Gastroesophageal sphincter (tissue), 4 donors: ENCODE measurements around the gene CNTNAP2. TPM values are rescaled to one million over a fixed set of nuclear protein-coding genes. Genes with fewer than 3 reads are reported as not detected.

ENCODE experiments used
- ATAC-seq: fragments of 150-250 bp; one replicate; pipeline ENCODE4 v1.9.1; 2016; ENCODE audit warnings: mild to moderate bottlenecking, moderate library complexity
- H3K27ac ChIP-seq, 4 donors: fragments of 200-600 bp; sonication (generic) in 3 of 4; 1 replicate in 3 of 4; 2 replicates in 1 of 4; pipeline ENCODE4 v1.5.1; 2016 to 2019
- H3K27me3 ChIP-seq: fragments of 200-600 bp; sonication (generic); one replicate; pipeline ENCODE4 v1.5.1; 2019
- H3K36me3 ChIP-seq, 2 donors: fragments of 200-600 bp; sonication (generic); one replicate each; pipeline ENCODE4 v1.5.1; 2019; ENCODE audit warnings: control low read depth in 1 of 2
- H3K4me1 ChIP-seq, 3 donors: fragments of 200-600 bp; sonication (generic); 1 replicate in 2 of 3; 2 replicates in 1 of 3; pipeline ENCODE4 v1.5.1; 2016 to 2019; ENCODE audit warnings: control low read depth in 2 of 3
- H3K4me3 ChIP-seq, 2 donors: fragments of 200-600 bp; sonication (generic); one replicate each; pipeline ENCODE4 v1.5.1; 2019; ENCODE audit warnings: mild to moderate bottlenecking in 1 of 2, moderate library complexity in 1 of 2
- H3K9me3 ChIP-seq, 3 donors: fragments of 200-600 bp; sonication (generic); one replicate each; pipeline ENCODE4 v1.5.1; 2017 to 2019; ENCODE audit warnings: control low read depth in 2 of 3
- EP300 ChIP-seq: sonication (generic); formaldehyde crosslinking; IDR thresholded peaks from one replicate; pipeline ENCODE4 v1.6.1; 2017; ENCODE audit warnings: antibody characterized with exemption, mild to moderate bottlenecking
- POLR2A ChIP-seq, 2 donors: fragments of 450-650 bp; IDR thresholded peaks; one replicate each; pipeline ENCODE4 v1.6.1; 2017; ENCODE audit warnings: antibody characterized with exemption in 2 of 2, mild to moderate bottlenecking in 2 of 2, moderate library complexity in 1 of 2
- POLR2AphosphoS5 ChIP-seq: sonication (generic); formaldehyde crosslinking; IDR thresholded peaks from one replicate; pipeline ENCODE4 v1.6.1; 2017; ENCODE audit warnings: antibody characterized with exemption
- WGBS, 2 donors: methylation state at CpG; one replicate each; pipeline ENCODE4 v1.1.5; 2018; ENCODE audit warnings: low coverage in 1 of 2; 5-methylcytosine and 5-hydroxymethylcytosine counted together
- total RNA-seq, 4 donors: library from RNA; depleted of rRNA; stranded (reverse); fragments of >200 nt; gene quantifications; one replicate each; pipeline ENCODE4 v1.1.0, GENCODE V29; 2016
- TF ChIP-seq, protein P1 (sequence below), 4 experiments: fragments of 200-600 bp in 2 of 4; fragments of 450-650 bp in 2 of 4; sonication (generic) in 1 of 4; IDR thresholded peaks; one replicate each; pipeline ENCODE4 v1.5.1; 2017 to 2019; ENCODE audit warnings: antibody characterized with exemption in 4 of 4, mild to moderate bottlenecking in 2 of 4, moderate library complexity in 2 of 4

The CNTNAP2 gene
- total RNA-seq, 4 donors from 2014 or later = 1.5 to 8.9 (median 3.2) TPM

DNA sequence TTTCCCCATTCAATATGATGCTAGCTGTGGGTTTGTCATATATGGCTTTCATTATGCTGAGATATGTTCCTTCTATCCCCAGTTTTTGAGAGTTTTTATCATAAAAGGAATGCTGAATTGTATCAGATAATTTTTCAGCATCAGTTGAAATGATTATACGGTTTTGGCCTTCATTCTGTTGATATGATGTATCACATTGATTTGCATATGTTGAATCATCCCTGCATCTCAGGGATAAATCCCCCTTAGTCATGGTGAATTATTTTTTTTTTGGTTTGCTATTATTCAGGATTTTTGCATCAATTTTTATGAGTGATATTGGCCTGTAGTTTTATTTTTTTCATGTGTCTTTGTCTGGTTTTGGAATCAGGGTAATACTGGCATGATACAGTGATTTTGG lies 1321.6 kb downstream of the CNTNAP2 start:
- Histone ChIP-seq H3K36me3 (no peaks in the 10 kb centered on the region), H3K4me3 (no peak overlapping the region), H3K27ac (no peak overlapping the region), H3K9me3 (peaks cover 0 to 20% (median 0%) of the 10 kb centered on the region in 3 donors), H3K27me3 (no peaks in the 10 kb centered on the region), H3K4me1 (no peaks in the 10 kb centered on the region)
- TF ChIP-seq, protein P1, sequence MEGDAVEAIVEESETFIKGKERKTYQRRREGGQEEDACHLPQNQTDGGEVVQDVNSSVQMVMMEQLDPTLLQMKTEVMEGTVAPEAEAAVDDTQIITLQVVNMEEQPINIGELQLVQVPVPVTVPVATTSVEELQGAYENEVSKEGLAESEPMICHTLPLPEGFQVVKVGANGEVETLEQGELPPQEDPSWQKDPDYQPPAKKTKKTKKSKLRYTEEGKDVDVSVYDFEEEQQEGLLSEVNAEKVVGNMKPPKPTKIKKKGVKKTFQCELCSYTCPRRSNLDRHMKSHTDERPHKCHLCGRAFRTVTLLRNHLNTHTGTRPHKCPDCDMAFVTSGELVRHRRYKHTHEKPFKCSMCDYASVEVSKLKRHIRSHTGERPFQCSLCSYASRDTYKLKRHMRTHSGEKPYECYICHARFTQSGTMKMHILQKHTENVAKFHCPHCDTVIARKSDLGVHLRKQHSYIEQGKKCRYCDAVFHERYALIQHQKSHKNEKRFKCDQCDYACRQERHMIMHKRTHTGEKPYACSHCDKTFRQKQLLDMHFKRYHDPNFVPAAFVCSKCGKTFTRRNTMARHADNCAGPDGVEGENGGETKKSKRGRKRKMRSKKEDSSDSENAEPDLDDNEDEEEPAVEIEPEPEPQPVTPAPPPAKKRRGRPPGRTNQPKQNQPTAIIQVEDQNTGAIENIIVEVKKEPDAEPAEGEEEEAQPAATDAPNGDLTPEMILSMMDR (IDR thresholded peaks at IDR 0.05) = no peak
- TF ChIP-seq POLR2AphosphoS5 = no peak
- TF ChIP-seq POLR2A (IDR thresholded peaks at IDR 0.05) = no peak
- no peak for TF ChIP-seq EP300
- 56 to 68% methylated on average over 1 of the region's 1 CpG for WGBS, 2 donors
- no peak for ATAC-seq

DNA sequence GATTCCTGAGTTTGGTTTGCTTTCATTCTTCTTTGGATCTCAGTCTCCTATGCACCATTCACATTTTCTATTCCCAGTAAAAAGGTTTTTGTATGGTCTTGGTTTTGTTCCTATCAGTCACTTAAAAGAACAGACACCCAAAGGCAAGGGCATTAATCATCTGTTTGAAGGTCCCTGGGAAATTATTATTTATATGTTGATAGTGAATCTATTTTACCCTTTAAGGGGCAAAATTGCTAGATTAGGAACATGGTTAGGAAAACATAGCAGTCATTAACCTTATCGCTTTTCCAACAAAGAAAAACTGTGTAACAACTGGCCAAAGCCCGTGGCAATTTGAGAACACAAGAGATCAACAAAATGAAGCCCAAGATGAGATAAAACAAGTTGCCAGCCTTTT lies 1327.3 kb downstream of the CNTNAP2 start:
- H3K9me3 ChIP-seq = peaks cover 0 to 20% (median 0%) of the 10 kb centered on the region in 3 donors
- TF ChIP-seq POLR2AphosphoS5 = no peak
- no peak for TF ChIP-seq POLR2A (IDR thresholded peaks at IDR 0.05)
- TF ChIP-seq, protein P1 (IDR thresholded peaks at IDR 0.05) = no peak
- no peak for TF ChIP-seq EP300
- no peaks in the 10 kb centered on the region for H3K36me3 ChIP-seq
- no peak overlapping the region for H3K27ac ChIP-seq
- no peaks in the 10 kb centered on the region for H3K27me3 ChIP-seq
- no peaks in the 10 kb centered on the region for H3K4me1 ChIP-seq
- H3K4me3 ChIP-seq = no peak overlapping the region
- no peak for ATAC-seq
- 68% methylated on average over 2 of the region's 2 CpGs; no CpG with 5 or more reads in 1 of the 2 donors for WGBS, 2 donors

DNA sequence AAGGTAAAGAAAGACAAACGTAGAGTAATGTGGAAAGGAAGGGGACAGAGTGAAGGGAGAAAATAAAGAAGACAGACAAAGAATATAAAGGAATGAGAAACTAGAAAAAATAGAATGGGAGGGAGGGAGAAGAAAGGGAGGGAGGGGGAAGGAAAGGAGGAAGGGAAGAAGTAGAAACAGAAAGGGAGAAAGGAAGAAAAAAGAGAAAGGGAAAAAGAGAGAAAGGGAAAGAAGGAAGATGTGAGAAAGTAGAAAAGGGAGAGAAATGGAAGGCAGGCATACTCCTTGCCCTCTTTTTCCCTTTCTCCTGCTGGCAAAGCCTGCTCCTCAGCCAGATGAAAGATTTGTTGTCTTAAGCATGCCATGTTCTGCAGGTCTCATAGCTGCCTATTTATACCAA lies 1336.2 kb downstream of the CNTNAP2 start:
- Histone ChIP-seq H3K9me3 (no peaks in the 10 kb centered on the region), H3K27me3 (no peaks in the 10 kb centered on the region), H3K4me1 (no peaks in the 10 kb centered on the region), H3K4me3 (no peak overlapping the region), H3K36me3 (no peaks in the 10 kb centered on the region), H3K27ac (no peak overlapping the region)
- TF ChIP-seq POLR2A (IDR thresholded peaks at IDR 0.05) (no peak), EP300 (no peak), POLR2AphosphoS5 (no peak)
- TF ChIP-seq, protein P1 (IDR thresholded peaks at IDR 0.05) = no peak
- no peak for ATAC-seq
- WGBS, 2 donors = 73 to 100% methylated on average over 1 of the region's 1 CpG

DNA sequence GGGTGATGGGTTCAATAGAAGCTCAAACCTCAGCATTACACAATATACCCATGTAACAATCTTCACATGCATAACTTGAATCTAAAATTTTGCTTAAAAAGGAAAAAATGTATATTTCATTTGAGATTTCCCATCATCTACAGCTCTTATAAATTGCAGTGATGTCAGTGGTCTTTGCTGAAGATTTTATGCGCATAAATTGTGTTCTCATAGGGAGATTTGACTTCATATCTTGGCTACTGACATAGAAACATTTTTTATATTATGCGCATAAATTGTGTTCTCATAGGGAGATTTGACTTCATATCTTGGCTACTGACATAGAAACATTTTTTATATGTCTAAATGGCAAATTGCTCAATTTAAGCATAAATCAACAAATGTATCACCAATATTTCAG lies 1348.6 kb downstream of the CNTNAP2 start:
- Histone ChIP-seq H3K4me3 (no peak overlapping the region), H3K4me1 (no peaks in the 10 kb centered on the region), H3K36me3 (no peaks in the 10 kb centered on the region), H3K27ac (no peak overlapping the region), H3K27me3 (no peaks in the 10 kb centered on the region), H3K9me3 (no peaks in the 10 kb centered on the region)
- TF ChIP-seq, protein P1 (IDR thresholded peaks at IDR 0.05) = no peak
- ATAC-seq = no peak
- 87 to 100% methylated on average over 2 of the region's 2 CpGs for WGBS, 2 donors

DNA sequence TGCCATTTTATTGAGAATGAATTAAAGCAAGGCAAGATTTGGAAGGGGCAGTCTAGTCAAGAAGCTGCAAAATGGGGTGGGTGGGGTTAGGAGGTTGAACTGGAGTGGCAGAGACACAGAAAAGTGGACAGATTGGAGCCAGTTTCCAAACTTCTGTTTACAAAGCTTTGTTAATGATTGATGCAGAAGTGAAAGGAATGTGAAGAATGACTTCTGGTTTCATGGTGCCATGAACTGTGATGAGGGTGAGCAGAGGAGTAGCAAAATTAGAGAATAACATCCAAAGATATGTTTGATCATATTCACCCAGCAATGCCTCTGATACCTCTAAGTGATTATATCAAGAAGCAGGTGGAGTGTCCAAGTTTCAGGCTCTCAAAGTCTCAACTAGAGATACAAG lies 1356.0 kb downstream of the CNTNAP2 start:
- H3K9me3 ChIP-seq = no peaks in the 10 kb centered on the region
- H3K36me3 ChIP-seq = no peaks in the 10 kb centered on the region
- TF ChIP-seq, protein P1 (IDR thresholded peaks at IDR 0.05) = no peak
- TF ChIP-seq EP300 = no peak
- H3K27ac ChIP-seq = no peak overlapping the region
- H3K4me1 ChIP-seq = no peaks in the 10 kb centered on the region
- no peak overlapping the region for H3K4me3 ChIP-seq
- no peak for ATAC-seq
- no peaks in the 10 kb centered on the region for H3K27me3 ChIP-seq
